Measurements from ENCODE around the gene FSIP1.

The FSIP1 gene

GRCh38 chr15:39717134-39717533 lies 65.5 kb downstream of the FSIP1 start:
- no peak for ATAC-seq

- no peak for ATAC-seq
These were observed 68.4 kb downstream of the FSIP1 start for GRCh38 chr15:39714251-39714650.

- ATAC-seq, result no peak
These were observed 68.8 kb downstream of the FSIP1 start for GRCh38 chr15:39713846-39714245.

GRCh38 chr15:39710681-39711080 lies 72.0 kb downstream of the FSIP1 start:
- no peak for ATAC-seq

GRCh38 chr15:39709941-39710340 lies 72.7 kb downstream of the FSIP1 start:
- no peak for ATAC-seq

- no peak for ATAC-seq
These were observed 76.4 kb downstream of the FSIP1 start for GRCh38 chr15:39706206-39706605.

GRCh38 chr15:39704689-39705088 lies 78.0 kb downstream of the FSIP1 start:
- ATAC-seq, result no peak

GRCh38 chr15:39704235-39704634 lies 78.4 kb downstream of the FSIP1 start:
- ATAC-seq, result no peak

- no peak for ATAC-seq
These were observed 80.7 kb downstream of the FSIP1 start for GRCh38 chr15:39701988-39702387.

GRCh38 chr15:39700375-39700700 lies 82.3 kb downstream of the FSIP1 start:
- ATAC-seq, result no peak

GRCh38 chr15:39699516-39700374 lies 82.9 kb downstream of the FSIP1 start:
- ATAC-seq, result no peak

GRCh38 chr15:39698444-39699390 lies 83.9 kb downstream of the FSIP1 start:
- no peak for ATAC-seq

- ATAC-seq, result no peak
These were observed 85.1 kb downstream of the FSIP1 start for GRCh38 chr15:39697509-39697908.

- peak in 1 of 2 donors; percentile 43 for ATAC-seq
These were observed 86.8 kb downstream of the FSIP1 start for GRCh38 chr15:39695793-39696192.

- peak in 1 of 2 donors; percentile 13 for ATAC-seq
These were observed 90.0 kb downstream of the FSIP1 start for GRCh38 chr15:39692356-39693327.

- no peak for ATAC-seq
These were observed 91.6 kb downstream of the FSIP1 start for GRCh38 chr15:39690881-39691634.

GRCh38 chr15:39687965-39688364 lies 94.7 kb downstream of the FSIP1 start:
- no peak for ATAC-seq

- no peak for ATAC-seq
These were observed 96.5 kb downstream of the FSIP1 start for GRCh38 chr15:39685999-39686613.

GRCh38 chr15:39685367-39685766 lies 97.3 kb downstream of the FSIP1 start:
- ATAC-seq, result no peak

- ATAC-seq, result no peak
These were observed 98.4 kb downstream of the FSIP1 start for GRCh38 chr15:39684233-39684632.

GRCh38 chr15:39682366-39682765 lies 100.3 kb downstream of the FSIP1 start:
- no peak for ATAC-seq

Data from activated CD4-positive, CD25-positive, alpha-beta regulatory T cell treated with anti-CD3 and anti-CD28 coated beads, Interleukin-2, amount 50 U/mL, for 24 hours (primary cell).